ENCODE measurements around the gene AGTPBP1. TPM values are rescaled to one million over a fixed set of nuclear protein-coding genes. Genes with fewer than 3 reads are reported as not detected.

The AGTPBP1 gene
- total RNA-seq, 1 experiment from 2014 or later, result 54.7 TPM

DNA sequence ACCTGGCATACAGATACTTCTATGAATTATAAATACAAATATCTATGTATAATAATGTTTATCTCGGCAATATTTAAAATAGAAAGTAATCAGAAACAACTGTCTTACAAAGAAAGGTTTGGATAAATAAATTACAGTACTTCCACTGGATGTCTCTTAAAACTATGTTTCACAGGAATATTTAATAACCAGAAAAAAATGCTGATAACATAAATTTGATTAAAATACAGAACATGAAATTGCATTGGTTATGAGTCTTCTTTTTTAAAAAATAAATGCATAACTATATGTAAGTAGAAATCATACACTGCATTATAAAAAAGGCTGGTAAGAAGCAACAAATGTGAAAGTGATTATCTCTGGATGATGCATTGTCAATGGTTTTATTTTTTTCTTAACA, 126.0 kb downstream of the AGTPBP1 start (continued):
- TF ChIP-seq, protein P1, sequence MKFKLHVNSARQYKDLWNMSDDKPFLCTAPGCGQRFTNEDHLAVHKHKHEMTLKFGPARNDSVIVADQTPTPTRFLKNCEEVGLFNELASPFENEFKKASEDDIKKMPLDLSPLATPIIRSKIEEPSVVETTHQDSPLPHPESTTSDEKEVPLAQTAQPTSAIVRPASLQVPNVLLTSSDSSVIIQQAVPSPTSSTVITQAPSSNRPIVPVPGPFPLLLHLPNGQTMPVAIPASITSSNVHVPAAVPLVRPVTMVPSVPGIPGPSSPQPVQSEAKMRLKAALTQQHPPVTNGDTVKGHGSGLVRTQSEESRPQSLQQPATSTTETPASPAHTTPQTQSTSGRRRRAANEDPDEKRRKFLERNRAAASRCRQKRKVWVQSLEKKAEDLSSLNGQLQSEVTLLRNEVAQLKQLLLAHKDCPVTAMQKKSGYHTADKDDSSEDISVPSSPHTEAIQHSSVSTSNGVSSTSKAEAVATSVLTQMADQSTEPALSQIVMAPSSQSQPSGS (CRISPR knock-in tag; IDR thresholded peaks at IDR 0.05; ENCODE audit: borderline replicate concordance, low read depth), result no peak
- TF ChIP-seq NFYB (CRISPR knock-in tag; conservative IDR thresholded peaks at IDR 0.05; ENCODE audit: low read depth) (no peak), ZNF232 (CRISPR knock-in tag; IDR thresholded peaks at IDR 0.05) (no peak)
- TF ChIP-seq, protein P2, sequence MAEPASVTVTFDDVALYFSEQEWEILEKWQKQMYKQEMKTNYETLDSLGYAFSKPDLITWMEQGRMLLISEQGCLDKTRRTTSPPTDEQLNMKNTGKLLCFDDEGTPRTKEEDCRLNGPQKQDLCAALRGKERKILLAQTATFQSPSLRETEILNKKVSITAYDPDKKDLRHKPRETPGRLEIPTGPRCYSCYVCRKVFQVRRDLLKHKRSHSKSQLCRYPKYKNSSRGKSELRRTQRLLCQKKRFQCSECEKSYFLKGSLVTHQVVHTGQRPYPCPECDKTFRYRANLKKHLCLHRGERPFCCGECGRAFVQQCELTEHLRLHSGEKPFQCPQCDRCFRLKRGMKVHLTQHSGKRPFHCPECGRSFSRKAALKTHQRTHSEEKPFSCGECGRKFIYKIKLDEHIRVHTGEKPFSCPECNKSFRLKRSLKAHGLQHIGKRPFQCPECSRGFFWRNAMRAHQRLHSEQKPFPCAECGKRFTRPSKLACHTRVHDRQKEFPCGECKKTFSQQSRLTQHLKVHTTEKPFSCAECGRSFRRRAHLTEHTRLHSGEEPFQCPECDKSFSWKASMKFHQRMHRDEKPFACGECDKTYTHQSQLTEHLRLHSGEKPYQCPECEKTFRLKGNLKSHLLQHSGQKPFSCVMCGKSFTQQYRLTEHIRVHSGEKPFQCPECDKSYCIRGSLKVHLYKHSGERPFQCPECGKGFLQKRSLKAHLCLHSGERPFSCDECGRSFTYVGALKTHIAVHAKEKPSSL (CRISPR knock-in tag; conservative IDR thresholded peaks at IDR 0.05), result no peak

DNA sequence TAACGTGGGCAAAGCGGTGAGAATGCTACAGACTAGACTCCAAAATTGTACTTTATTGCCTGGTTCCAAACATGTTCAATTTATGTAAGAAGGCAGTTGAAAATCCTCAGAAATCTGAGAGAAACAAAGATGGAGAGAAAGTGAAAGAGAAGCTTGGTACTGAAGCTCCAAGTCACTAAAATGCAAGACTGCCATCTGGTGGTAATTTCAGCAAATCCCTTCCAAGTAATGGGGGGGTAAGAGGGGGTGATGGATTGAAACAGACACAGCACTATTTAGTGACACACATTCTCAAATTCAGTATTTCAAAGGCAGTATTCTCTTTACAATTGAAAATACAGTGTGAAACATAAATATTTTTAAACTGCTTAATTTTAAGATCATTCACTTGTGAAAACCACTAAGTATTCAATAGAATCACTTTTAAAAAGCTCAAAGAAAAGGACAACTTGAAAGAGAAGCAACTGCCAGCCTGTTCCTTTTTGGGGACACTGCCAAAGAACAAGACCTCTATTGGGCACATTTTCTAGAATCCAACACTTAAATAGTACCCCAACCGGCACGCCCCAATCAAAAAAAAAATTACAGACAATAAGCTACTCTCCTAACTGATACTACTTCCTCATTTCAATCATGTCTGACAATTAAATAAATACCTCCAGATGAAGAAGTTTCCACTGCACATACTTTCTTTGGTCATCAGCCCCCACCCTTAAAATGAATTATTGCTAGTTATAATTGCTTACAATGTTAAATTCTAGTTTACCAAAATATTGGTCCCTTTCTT, 131.5 kb downstream of the AGTPBP1 start:
- TF ChIP-seq, protein P3, sequence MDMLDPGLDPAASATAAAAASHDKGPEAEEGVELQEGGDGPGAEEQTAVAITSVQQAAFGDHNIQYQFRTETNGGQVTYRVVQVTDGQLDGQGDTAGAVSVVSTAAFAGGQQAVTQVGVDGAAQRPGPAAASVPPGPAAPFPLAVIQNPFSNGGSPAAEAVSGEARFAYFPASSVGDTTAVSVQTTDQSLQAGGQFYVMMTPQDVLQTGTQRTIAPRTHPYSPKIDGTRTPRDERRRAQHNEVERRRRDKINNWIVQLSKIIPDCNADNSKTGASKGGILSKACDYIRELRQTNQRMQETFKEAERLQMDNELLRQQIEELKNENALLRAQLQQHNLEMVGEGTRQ (CRISPR knock-in tag; IDR thresholded peaks at IDR 0.05), result no peak
- TF ChIP-seq EMX1 (CRISPR knock-in tag; IDR thresholded peaks at IDR 0.05) (no peak), ZNF416 (CRISPR knock-in tag; IDR thresholded peaks at IDR 0.05) (no peak)
- TF ChIP-seq, protein P1 (CRISPR knock-in tag; IDR thresholded peaks at IDR 0.05; ENCODE audit: borderline replicate concordance, low read depth), result no peak
- Mint-ChIP-seq H3K27ac (no peak overlapping the region), H3K4me1 (peaks cover 4% of the 10 kb centered on the region; the same call in 1 of the 2 replicates), H3K9me3 (no peaks in the 10 kb centered on the region), H3K4me3 (no peak overlapping the region), H3K27me3 (ENCODE audit: low read depth) (no peaks in the 10 kb centered on the region), H3K36me3 (no peaks in the 10 kb centered on the region; the same call in 1 of the 2 replicates)
- CTCF ChIA-PET, result interaction anchor here (0.6 to 1.7 kb wide), 38 partner anchors 9 to 868 kb away, joined by 3 to 19 read pairs (median 4); no protein-coding TSS in a partner anchor
- DNase-seq (ENCODE audit: low spot score) (peak; percentile 12), ATAC-seq (peak; percentile 82)
- POLR2A ChIA-PET, result no interaction called here

DNA sequence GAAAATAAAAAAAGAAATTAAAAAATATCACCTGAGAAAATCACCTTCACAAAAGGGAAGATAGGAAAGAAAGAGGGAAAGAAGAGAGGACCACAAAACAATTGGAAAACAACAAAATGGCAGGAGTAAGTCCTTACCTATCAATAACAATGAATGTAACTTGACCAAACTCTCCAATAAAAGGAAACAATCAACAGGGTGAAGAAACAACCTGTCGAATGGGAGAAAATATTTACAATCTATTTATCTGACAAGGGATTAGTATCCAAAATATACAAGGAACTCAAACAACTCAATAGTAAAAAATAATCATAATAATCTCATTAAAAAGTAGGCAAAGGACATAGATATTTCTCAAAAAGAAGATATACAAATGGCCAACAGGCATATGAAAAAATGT, 135.8 kb downstream of the AGTPBP1 start:
- Mint-ChIP-seq H3K9me3 (no peaks in the 10 kb centered on the region), H3K4me3 (no peak overlapping the region), H3K4me1 (peaks cover 25% of the 10 kb centered on the region), H3K27me3 (ENCODE audit: low read depth) (no peaks in the 10 kb centered on the region), H3K27ac (no peak overlapping the region), H3K36me3 (no peaks in the 10 kb centered on the region; the same call in 1 of the 2 replicates)
- CTCF ChIA-PET, result no interaction called here
- POLR2A ChIA-PET, result no interaction called here
- DNase-seq (ENCODE audit: low spot score) (no peak), ATAC-seq (no peak)
- no peak for TF ChIP-seq SP1 (CRISPR knock-in tag; conservative IDR thresholded peaks at IDR 0.05)
- TF ChIP-seq, protein P4, sequence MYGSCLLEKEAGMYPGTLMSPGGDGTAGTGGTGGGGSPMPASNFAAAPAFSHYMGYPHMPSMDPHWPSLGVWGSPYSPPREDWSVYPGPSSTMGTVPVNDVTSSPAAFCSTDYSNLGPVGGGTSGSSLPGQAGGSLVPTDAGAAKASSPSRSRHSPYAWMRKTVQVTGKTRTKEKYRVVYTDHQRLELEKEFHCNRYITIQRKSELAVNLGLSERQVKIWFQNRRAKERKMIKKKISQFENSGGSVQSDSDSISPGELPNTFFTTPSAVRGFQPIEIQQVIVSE (CRISPR knock-in tag; IDR thresholded peaks at IDR 0.05; ENCODE audit: borderline replicate concordance), result no peak
- TF ChIP-seq MYBL2 (CRISPR knock-in tag; IDR thresholded peaks at IDR 0.05), result no peak
- TF ChIP-seq NR3C1 (CRISPR knock-in tag; conservative IDR thresholded peaks at IDR 0.05; ENCODE audit: low read depth), result no peak
- TF ChIP-seq, protein P5, sequence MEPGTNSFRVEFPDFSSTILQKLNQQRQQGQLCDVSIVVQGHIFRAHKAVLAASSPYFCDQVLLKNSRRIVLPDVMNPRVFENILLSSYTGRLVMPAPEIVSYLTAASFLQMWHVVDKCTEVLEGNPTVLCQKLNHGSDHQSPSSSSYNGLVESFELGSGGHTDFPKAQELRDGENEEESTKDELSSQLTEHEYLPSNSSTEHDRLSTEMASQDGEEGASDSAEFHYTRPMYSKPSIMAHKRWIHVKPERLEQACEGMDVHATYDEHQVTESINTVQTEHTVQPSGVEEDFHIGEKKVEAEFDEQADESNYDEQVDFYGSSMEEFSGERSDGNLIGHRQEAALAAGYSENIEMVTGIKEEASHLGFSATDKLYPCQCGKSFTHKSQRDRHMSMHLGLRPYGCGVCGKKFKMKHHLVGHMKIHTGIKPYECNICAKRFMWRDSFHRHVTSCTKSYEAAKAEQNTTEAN (CRISPR knock-in tag; IDR thresholded peaks at IDR 0.05), result no peak
- TF ChIP-seq, protein P6, sequence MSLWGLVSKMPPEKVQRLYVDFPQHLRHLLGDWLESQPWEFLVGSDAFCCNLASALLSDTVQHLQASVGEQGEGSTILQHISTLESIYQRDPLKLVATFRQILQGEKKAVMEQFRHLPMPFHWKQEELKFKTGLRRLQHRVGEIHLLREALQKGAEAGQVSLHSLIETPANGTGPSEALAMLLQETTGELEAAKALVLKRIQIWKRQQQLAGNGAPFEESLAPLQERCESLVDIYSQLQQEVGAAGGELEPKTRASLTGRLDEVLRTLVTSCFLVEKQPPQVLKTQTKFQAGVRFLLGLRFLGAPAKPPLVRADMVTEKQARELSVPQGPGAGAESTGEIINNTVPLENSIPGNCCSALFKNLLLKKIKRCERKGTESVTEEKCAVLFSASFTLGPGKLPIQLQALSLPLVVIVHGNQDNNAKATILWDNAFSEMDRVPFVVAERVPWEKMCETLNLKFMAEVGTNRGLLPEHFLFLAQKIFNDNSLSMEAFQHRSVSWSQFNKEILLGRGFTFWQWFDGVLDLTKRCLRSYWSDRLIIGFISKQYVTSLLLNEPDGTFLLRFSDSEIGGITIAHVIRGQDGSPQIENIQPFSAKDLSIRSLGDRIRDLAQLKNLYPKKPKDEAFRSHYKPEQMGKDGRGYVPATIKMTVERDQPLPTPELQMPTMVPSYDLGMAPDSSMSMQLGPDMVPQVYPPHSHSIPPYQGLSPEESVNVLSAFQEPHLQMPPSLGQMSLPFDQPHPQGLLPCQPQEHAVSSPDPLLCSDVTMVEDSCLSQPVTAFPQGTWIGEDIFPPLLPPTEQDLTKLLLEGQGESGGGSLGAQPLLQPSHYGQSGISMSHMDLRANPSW (CRISPR knock-in tag; conservative IDR thresholded peaks at IDR 0.05; ENCODE audit: low read depth), result no peak
- TF ChIP-seq, protein P7, sequence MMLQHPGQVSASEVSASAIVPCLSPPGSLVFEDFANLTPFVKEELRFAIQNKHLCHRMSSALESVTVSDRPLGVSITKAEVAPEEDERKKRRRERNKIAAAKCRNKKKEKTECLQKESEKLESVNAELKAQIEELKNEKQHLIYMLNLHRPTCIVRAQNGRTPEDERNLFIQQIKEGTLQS (CRISPR knock-in tag; conservative IDR thresholded peaks at IDR 0.05), result no peak
- TF ChIP-seq, protein P8, sequence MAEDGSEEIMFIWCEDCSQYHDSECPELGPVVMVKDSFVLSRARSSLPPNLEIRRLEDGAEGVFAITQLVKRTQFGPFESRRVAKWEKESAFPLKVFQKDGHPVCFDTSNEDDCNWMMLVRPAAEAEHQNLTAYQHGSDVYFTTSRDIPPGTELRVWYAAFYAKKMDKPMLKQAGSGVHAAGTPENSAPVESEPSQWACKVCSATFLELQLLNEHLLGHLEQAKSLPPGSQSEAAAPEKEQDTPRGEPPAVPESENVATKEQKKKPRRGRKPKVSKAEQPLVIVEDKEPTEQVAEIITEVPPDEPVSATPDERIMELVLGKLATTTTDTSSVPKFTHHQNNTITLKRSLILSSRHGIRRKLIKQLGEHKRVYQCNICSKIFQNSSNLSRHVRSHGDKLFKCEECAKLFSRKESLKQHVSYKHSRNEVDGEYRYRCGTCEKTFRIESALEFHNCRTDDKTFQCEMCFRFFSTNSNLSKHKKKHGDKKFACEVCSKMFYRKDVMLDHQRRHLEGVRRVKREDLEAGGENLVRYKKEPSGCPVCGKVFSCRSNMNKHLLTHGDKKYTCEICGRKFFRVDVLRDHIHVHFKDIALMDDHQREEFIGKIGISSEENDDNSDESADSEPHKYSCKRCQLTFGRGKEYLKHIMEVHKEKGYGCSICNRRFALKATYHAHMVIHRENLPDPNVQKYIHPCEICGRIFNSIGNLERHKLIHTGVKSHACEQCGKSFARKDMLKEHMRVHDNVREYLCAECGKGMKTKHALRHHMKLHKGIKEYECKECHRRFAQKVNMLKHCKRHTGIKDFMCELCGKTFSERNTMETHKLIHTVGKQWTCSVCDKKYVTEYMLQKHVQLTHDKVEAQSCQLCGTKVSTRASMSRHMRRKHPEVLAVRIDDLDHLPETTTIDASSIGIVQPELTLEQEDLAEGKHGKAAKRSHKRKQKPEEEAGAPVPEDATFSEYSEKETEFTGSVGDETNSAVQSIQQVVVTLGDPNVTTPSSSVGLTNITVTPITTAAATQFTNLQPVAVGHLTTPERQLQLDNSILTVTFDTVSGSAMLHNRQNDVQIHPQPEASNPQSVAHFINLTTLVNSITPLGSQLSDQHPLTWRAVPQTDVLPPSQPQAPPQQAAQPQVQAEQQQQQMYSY (CRISPR knock-in tag; IDR thresholded peaks at IDR 0.05), result no peak
- TF ChIP-seq ZNF671 (CRISPR knock-in tag; IDR thresholded peaks at IDR 0.05), result no peak
